D341Med (cell line): Measurements from ENCODE around the gene TSR3.
A peak's percentile ranks its signal among the peaks of the same experiment; 100 is the strongest.
"Not testable (repeated sequence)": the region's sequence is repeated elsewhere in the genome, so short reads cannot be mapped to it uniquely, and the experiment has no call there.

Experiments used
- DNase-seq: peaks from one replicate; pipeline ENCODE4 v3.0.0; 2012; ENCODE audit warnings: low spot score

Gene TSR3

GRCh38 chr16:1337486-1337885 lies 14.2 kb downstream of the TSR3 start:
- no peak for DNase-seq

GRCh38 chr16:1336619-1337018 lies 15.1 kb downstream of the TSR3 start:
- no peak for DNase-seq

GRCh38 chr16:1335996-1336395 lies 15.7 kb downstream of the TSR3 start:
- no peak for DNase-seq

GRCh38 chr16:1335211-1335971 lies 16.3 kb downstream of the TSR3 start:
- no peak for DNase-seq

GRCh38 chr16:1334739-1335138 lies 16.9 kb downstream of the TSR3 start:
- no peak for DNase-seq

- no peak for DNase-seq
These were observed 17.6 kb downstream of the TSR3 start for GRCh38 chr16:1333854-1334700.

- peak; percentile 86 for DNase-seq
These were observed 18.4 kb downstream of the TSR3 start, which contains the start of gene BAIAP3 for GRCh38 chr16:1333149-1333812. TSS of gene BAIAP3 (plus strand) at chr16:1333645. CDS start at chr16:1338550, 4,905 bp downstream.

- no peak for DNase-seq
These were observed 19.0 kb downstream of the TSR3 start for GRCh38 chr16:1332618-1333148.

- DNase-seq, result peak; percentile 58
These were observed 19.7 kb downstream of the TSR3 start for GRCh38 chr16:1331712-1332617.

GRCh38 chr16:1330931-1331711 lies 20.6 kb downstream of the TSR3 start:
- DNase-seq, result no peak

- DNase-seq, result no peak
These were observed 21.3 kb downstream of the TSR3 start for GRCh38 chr16:1330260-1330914.

- DNase-seq, result not testable (repeated sequence)
These were observed 22.7 kb downstream of the TSR3 start for GRCh38 chr16:1328961-1329360.

GRCh38 chr16:1328136-1328535 lies 23.5 kb downstream of the TSR3 start:
- DNase-seq, result not testable (repeated sequence)

GRCh38 chr16:1327619-1327947 lies 24.1 kb downstream of the TSR3 start:
- DNase-seq, result no peak

- DNase-seq, result no peak
These were observed 24.6 kb downstream of the TSR3 start for GRCh38 chr16:1326946-1327618.

- DNase-seq, result no peak
These were observed 25.3 kb downstream of the TSR3 start for GRCh38 chr16:1326391-1326790.

- DNase-seq, result no peak
These were observed 25.9 kb downstream of the TSR3 start for GRCh38 chr16:1325673-1326371.

GRCh38 chr16:1325261-1325660 lies 26.4 kb downstream of the TSR3 start:
- DNase-seq, result no peak

- DNase-seq, result no peak
These were observed 27.3 kb downstream of the TSR3 start for GRCh38 chr16:1324286-1324826.
